Spleen (tissue), 7 donors: Measurements from ENCODE around the gene LGALS12.

Experiments
- CTCF ChIP-seq, 11 experiments: fragments of 200-600 bp in 7 of 11; fragments of 450-650 bp in 4 of 11; sonication (generic) in 4 of 11; IDR thresholded peaks in 8 of 11; conservative IDR thresholded peaks in 3 of 11; 1 replicate in 7 of 11; 2 replicates in 4 of 11; pipeline versions ENCODE4 v1.4.0 to v1.8.0; 2016 to 2021; ENCODE audit warnings: antibody characterized with exemption in 11 of 11, inconsistent platforms in 4 of 11, mild to moderate bottlenecking in 1 of 11
- POLR2A ChIP-seq, 3 donors: fragments of 450-650 bp; IDR thresholded peaks; one replicate each; pipeline ENCODE4 v1.5.1; 2017; ENCODE audit warnings: antibody characterized with exemption in 3 of 3, mild to moderate bottlenecking in 1 of 3
- donor health status: DM: no; HTN: no; CAD: no; lungs with moderate emphysema.
- donor health status: DM: no; HTN: no; CAD: no.
- donor health status: DM: no; HTN: no; CAD: no.

- TF ChIP-seq POLR2A (IDR thresholded peaks at IDR 0.05) (no peak), CTCF (IDR thresholded peaks at IDR 0.05 in 8 of 11, conservative IDR thresholded peaks at IDR 0.05 in 3 of 11) (no peak)
These were observed 6.9 kb downstream of the LGALS12 start for GRCh38 chr11:63512816-63513215.
